Measurements from ENCODE around the gene FAM135A. TPM values are rescaled to one million over a fixed set of nuclear protein-coding genes. Genes with fewer than 3 reads are reported as not detected.
"Not testable (repeated sequence)": the region's sequence is repeated elsewhere in the genome, so short reads cannot be mapped to it uniquely, and the experiment has no call there.

Gene FAM135A
- total and polyA plus RNA-seq, 12 donors = 6.8 to 33.9 (median 13.7) TPM

DNA sequence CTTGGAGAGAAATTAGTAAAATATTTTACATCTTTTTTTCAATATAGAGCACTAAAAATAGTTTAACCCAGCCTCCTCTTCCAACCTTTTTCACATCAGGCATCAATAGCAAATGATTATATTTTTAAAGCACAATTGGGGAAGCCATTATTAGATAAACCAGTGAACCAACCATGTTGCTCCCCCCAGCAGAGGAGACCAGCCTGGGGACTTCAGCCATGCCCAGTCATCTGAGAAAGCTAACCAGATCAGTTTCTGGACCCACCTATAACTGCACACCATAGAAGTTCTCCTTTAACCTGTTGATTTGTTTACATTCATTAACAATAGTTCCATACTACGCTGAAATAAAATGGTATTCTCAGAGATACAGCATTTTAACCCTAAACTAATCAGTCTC, 139.7 kb downstream of the FAM135A start:
- H3K4me3 ChIP-seq = no peak overlapping the region
- H3K9me3 ChIP-seq (replicated peaks in 1 of 3) = no peaks in the 10 kb centered on the region
- intact Hi-C loops (cut with DNase I) = no loop called here
- H3K4me1 ChIP-seq (replicated peaks in 1 of 2) = no peaks in the 10 kb centered on the region
- WGBS, 4 donors = 92 to 100% (median 94%) methylated on average over 1 of the region's 1 CpG
- H3K36me3 ChIP-seq (replicated peaks in 1 of 2) = no peaks in the 10 kb centered on the region
- no peak for DNase-seq
- H3K27ac ChIP-seq = no peak overlapping the region
- H3K27me3 ChIP-seq = no peaks in the 10 kb centered on the region
- TF ChIP-seq, protein P1, sequence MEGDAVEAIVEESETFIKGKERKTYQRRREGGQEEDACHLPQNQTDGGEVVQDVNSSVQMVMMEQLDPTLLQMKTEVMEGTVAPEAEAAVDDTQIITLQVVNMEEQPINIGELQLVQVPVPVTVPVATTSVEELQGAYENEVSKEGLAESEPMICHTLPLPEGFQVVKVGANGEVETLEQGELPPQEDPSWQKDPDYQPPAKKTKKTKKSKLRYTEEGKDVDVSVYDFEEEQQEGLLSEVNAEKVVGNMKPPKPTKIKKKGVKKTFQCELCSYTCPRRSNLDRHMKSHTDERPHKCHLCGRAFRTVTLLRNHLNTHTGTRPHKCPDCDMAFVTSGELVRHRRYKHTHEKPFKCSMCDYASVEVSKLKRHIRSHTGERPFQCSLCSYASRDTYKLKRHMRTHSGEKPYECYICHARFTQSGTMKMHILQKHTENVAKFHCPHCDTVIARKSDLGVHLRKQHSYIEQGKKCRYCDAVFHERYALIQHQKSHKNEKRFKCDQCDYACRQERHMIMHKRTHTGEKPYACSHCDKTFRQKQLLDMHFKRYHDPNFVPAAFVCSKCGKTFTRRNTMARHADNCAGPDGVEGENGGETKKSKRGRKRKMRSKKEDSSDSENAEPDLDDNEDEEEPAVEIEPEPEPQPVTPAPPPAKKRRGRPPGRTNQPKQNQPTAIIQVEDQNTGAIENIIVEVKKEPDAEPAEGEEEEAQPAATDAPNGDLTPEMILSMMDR (IDR thresholded peaks at IDR 0.05) = no peak
- TF ChIP-seq POLR2A (IDR thresholded peaks at IDR 0.05) = no peak

DNA sequence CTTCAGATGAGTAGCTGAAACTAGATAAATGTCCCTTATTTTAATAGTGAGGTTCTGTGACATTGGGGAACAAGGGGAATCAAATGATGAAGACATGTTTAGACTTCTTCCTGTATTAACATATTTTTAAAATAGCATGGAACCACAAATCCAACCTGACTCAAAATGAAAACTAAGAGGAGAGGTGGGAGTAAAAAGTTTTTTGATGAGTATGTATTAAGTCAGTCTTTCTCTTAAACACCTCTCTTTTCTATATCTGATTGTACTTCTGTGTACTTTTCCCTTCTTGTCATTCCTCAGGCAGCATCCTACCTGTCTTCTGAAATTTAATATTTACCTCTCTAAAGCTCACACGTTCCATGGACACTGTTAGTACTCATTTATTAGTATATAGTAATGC, 144.7 kb downstream of the FAM135A start:
- WGBS, 4 donors = 92 to 98% (median 95%) methylated on average over 1 of the region's 1 CpG
- intact Hi-C loops (cut with DNase I) = no loop called here
- no peaks in the 10 kb centered on the region for H3K4me1 ChIP-seq (replicated peaks in 1 of 2)

DNA sequence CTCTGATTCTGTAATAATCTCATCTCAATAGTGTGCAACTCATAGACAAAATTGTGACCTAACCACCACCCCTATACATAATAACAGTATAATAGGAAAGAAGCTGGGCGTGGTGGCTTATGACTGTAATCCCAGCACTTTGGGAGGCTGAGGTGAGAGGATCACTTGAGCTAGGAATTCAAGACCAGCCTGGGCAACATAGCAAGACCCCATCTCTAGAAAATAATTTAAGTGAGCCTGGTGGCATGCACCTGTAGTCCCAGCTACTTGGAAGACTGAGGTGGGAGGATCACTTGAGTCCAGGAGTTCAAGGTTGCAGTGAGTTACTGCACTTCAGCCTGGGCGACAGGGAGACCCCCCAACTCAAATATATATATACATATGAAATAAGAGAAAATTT, 149.1 kb downstream of the FAM135A start:
- intact Hi-C loops (cut with DNase I) = loop anchor here in 1 of 2 donors (10.0 kb wide), 1 partner anchor 122 kb away; no protein-coding TSS in a partner anchor
- not testable (repeated sequence) for H3K27ac ChIP-seq; H3K36me3 ChIP-seq (replicated peaks in 1 of 2); DNase-seq; H3K4me3 ChIP-seq; H3K9me3 ChIP-seq (replicated peaks in 1 of 3); H3K27me3 ChIP-seq
- peaks cover 8 to 13% of the 10 kb centered on the region in 2 donors for H3K4me1 ChIP-seq (replicated peaks in 1 of 2)
- 86 to 96% (median 94%) methylated on average over 2 of the region's 2 CpGs for WGBS, 4 donors

More for the DNA sequence above, 144.7 kb downstream of the FAM135A start:
- Histone ChIP-seq H3K4me3 (no peak overlapping the region), H3K36me3 (replicated peaks in 1 of 2) (no peaks in the 10 kb centered on the region), H3K9me3 (replicated peaks in 1 of 3) (no peaks in the 10 kb centered on the region), H3K27me3 (no peaks in the 10 kb centered on the region), H3K27ac (no peak overlapping the region)
- TF ChIP-seq, protein P1 (IDR thresholded peaks at IDR 0.05) = no peak
- DNase-seq = no peak

DNA sequence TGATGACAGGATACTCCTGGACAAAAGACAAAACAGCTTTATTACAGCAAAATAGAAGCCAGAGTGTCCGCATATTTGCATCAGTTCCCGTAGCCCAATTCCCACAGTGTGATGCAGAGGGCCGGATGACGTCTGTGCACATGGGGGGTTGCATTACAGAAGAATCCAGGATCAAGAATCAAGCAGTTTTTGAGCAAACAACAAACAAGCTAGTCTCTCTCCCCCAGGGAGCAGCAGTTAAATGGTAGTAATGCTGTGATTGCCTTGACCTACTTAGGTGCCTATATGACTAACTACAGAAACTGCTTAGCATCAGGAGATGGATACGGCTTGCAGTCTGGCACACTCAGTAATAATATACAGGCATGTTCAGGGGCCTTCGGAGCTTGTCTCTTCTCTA, 150.2 kb downstream of the FAM135A start:
- Histone ChIP-seq H3K27ac (peak overlapping the region in 2 of 5 donors; percentile 13 to 43), H3K36me3 (replicated peaks in 1 of 2) (no peaks in the 10 kb centered on the region), H3K27me3 (no peaks in the 10 kb centered on the region), H3K4me1 (replicated peaks in 1 of 2) (peaks cover 10 to 22% of the 10 kb centered on the region in 2 donors), H3K9me3 (replicated peaks in 1 of 3) (no peaks in the 10 kb centered on the region), H3K4me3 (no peak overlapping the region)
- intact Hi-C loops (cut with DNase I) = loop anchor here in 1 of 2 donors (10.0 kb wide), 1 partner anchor 121 kb away; no protein-coding TSS in a partner anchor
- no peak for TF ChIP-seq POLR2A (IDR thresholded peaks at IDR 0.05)
- TF ChIP-seq, protein P1 (IDR thresholded peaks at IDR 0.05) = no peak
- WGBS, 4 donors = 36 to 42% (median 38%) methylated on average over 6 of the region's 6 CpGs
- peak in 5 of 7 donors; percentile 14 to 55 (median 45) for DNase-seq

DNA sequence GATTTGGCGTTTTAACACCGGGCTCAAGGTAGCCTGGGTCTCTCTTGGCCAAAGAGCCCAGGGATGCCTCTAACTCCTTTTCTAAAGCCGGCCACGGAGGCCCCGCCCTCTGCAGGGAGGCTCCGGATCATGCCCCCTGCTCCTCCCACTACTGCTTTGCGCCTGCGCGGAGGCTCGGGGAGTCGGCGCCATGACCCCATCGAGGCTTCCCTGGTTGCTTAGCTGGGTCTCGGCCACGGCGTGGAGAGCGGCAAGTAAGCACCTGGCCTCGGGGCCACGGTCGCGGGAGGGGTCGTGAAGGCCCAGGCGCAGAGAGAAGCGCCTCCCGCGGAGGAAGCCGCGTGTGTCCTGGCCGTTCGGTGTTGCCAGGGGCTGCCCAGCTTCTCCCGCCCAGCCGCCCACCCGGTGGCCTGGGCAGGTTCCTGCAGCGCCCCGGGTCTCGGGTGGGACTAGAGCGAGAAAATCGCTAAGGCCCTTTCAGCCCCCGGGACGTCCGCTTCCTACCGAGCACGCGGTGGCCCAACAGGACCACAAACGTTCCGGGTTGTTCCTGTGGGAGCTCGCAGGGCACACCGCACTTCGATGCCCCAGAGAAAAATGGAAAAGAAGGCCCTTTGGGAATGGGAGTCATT, 153.6 kb downstream of the FAM135A start, which contains the start of gene SDHAF4:
Gene SDHAF4, plus strand, starts transcription at position 180 of the 632 bp plus-strand sequence. Its CDS starts 11 bp downstream, at position 191.
- no peaks in the 10 kb centered on the region for H3K9me3 ChIP-seq (replicated peaks in 1 of 3)
- intact Hi-C loops (cut with DNase I) = loop anchor here in 1 of 2 donors (10.0 kb wide), 1 partner anchor 118 kb away; no protein-coding TSS in a partner anchor

More for the DNA sequence above, 153.6 kb downstream of the FAM135A start, which contains the start of gene SDHAF4:
- peak; percentile 90 to 95 (median 93) for DNase-seq
- peak in 1 of 2 donors; percentile 57 for TF ChIP-seq POLR2A (IDR thresholded peaks at IDR 0.05)
- TF ChIP-seq, protein P1 (IDR thresholded peaks at IDR 0.05) = peak in 2 of 6 experiments; percentile 30 to 35
- H3K4me3 ChIP-seq = peak within 1 kb of the TSS; percentile 52 to 80 (median 74)
- H3K27ac ChIP-seq = peak within 1 kb of the TSS in 4 of 5 donors; percentile 46 to 89 (median 86)
- 0 to 1% (median 1%) methylated on average over 14 to 49 of the region's 49 CpGs for WGBS, 4 donors
- peaks cover 10 to 22% of the 10 kb centered on the region in 2 donors for H3K4me1 ChIP-seq (replicated peaks in 1 of 2)
- no peaks in the 10 kb centered on the region for H3K27me3 ChIP-seq
- H3K36me3 ChIP-seq (replicated peaks in 1 of 2) = no peaks in the 10 kb centered on the region
